ENCODE measurements around the gene ABCB6. TPM values are rescaled to one million over a fixed set of nuclear protein-coding genes. Genes with fewer than 3 reads are reported as not detected.

The ABCB6 gene
- total RNA-seq, 1 experiment from 2014 or later = 68.6 TPM

DNA sequence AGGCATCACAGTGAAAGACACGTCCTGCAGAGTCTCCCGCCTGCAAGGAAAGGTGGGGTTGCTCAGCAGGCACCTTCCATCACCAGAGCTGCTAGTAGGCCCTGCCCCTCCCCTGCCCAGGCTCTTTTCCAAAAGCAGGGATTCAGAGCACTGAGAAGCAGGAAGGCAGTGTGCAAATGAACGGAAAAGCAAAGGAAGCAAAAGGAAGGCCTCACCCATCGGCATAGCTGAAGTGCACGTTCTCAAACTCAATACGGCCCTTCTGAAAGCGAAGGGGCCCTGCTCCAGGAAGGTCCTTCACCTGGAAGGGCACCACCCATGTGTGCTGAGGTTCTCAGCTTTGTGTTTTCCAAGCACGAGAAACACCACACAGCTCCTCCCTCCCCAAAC, 5.7 kb downstream of the ABCB6 start:
- Histone ChIP-seq H3K27me3 (replicated peaks; ENCODE audit: control insufficient read depth, insufficient read depth, low read length) (no peaks in the 10 kb centered on the region), H3K9me3 (no peaks in the 10 kb centered on the region), H3K4me1 (peaks cover 14% of the 10 kb centered on the region), H3K4me3 (ENCODE audit: low read depth, low read length) (no peak overlapping the region), H3K36me3 (ENCODE audit: control insufficient read depth, insufficient read depth, low read length) (peaks cover 21% of the 10 kb centered on the region)
- Mint-ChIP-seq H3K4me3 (ENCODE audit: unreplicated experiment) (no peak overlapping the region), H3K4me1 (ENCODE audit: low read depth, unreplicated experiment) (peaks cover 5% of the 10 kb centered on the region), H3K27me3 (ENCODE audit: insufficient read depth, unreplicated experiment) (no peaks in the 10 kb centered on the region), H3K36me3 (ENCODE audit: insufficient read depth, unreplicated experiment) (peaks cover 65% of the 10 kb centered on the region), H3K27ac (ENCODE audit: unreplicated experiment) (no peak overlapping the region), H3K9me3 (ENCODE audit: unreplicated experiment) (no peaks in the 10 kb centered on the region)
- intact Hi-C loops (cut with micrococcal nuclease; ENCODE audit: unreplicated experiment) = no loop called here
- CTCF ChIA-PET = no interaction called here
- POLR2A ChIA-PET = no interaction called here
- BruUV-seq (replicated peaks) = no TSS peak
- peak in 1 of 2 experiments; percentile 31 for DNase-seq
- TF ChIP-seq CTCF (IDR thresholded peaks at IDR 0.05; ENCODE audit: insufficient read depth in 1 of 2, low read depth in 1 of 2, low read length in 1 of 2, severe bottlenecking in 1 of 2, unreplicated experiment in 1 of 2) = no peak

GRCh38 chr2:219210886-219211362, 7.8 kb downstream of the ABCB6 start:
- no peak overlapping the region for H3K4me3 Mint-ChIP-seq (ENCODE audit: unreplicated experiment)
- H3K4me1 Mint-ChIP-seq (ENCODE audit: low read depth, unreplicated experiment) = peaks cover 5% of the 10 kb centered on the region
- Histone ChIP-seq H3K27me3 (replicated peaks; ENCODE audit: control insufficient read depth, insufficient read depth, low read length) (no peaks in the 10 kb centered on the region), H3K4me3 (ENCODE audit: low read depth, low read length) (no peak overlapping the region), H3K36me3 (ENCODE audit: control insufficient read depth, insufficient read depth, low read length) (peaks cover 21% of the 10 kb centered on the region), H3K9me3 (no peaks in the 10 kb centered on the region), H3K4me1 (peaks cover 8% of the 10 kb centered on the region)
- H3K27ac Mint-ChIP-seq (ENCODE audit: unreplicated experiment) = no peak overlapping the region
- intact Hi-C loops (cut with micrococcal nuclease; ENCODE audit: unreplicated experiment) = loop anchor here (1.0 kb wide), 1 partner anchor 51 kb away; the partner anchor contains the start of gene NHEJ1
- no peak for DNase-seq
- POLR2A ChIA-PET = interaction anchor here (0.6 kb wide), 1 partner anchor 39 kb away, joined by 4 read pairs; no protein-coding TSS in a partner anchor
- CTCF ChIA-PET = interaction anchor here (0.5 kb wide), 1 partner anchor 84 kb away, joined by 3 read pairs; no protein-coding TSS in a partner anchor
- H3K36me3 Mint-ChIP-seq (ENCODE audit: insufficient read depth, unreplicated experiment) = peaks cover 61% of the 10 kb centered on the region
- no peaks in the 10 kb centered on the region for H3K9me3 Mint-ChIP-seq (ENCODE audit: unreplicated experiment)
- BruUV-seq (replicated peaks) = no TSS peak
- no peak for TF ChIP-seq CTCF (IDR thresholded peaks at IDR 0.05; ENCODE audit: insufficient read depth in 1 of 2, low read depth in 1 of 2, low read length in 1 of 2, severe bottlenecking in 1 of 2, unreplicated experiment in 1 of 2)
- no peaks in the 10 kb centered on the region for H3K27me3 Mint-ChIP-seq (ENCODE audit: insufficient read depth, unreplicated experiment)

GRCh38 chr2:219210196-219210885, 8.4 kb downstream of the ABCB6 start:
- Mint-ChIP-seq H3K4me3 (ENCODE audit: unreplicated experiment) (no peak overlapping the region), H3K9me3 (ENCODE audit: unreplicated experiment) (no peaks in the 10 kb centered on the region), H3K36me3 (ENCODE audit: insufficient read depth, unreplicated experiment) (peaks cover 60% of the 10 kb centered on the region), H3K27me3 (ENCODE audit: insufficient read depth, unreplicated experiment) (no peaks in the 10 kb centered on the region), H3K4me1 (ENCODE audit: low read depth, unreplicated experiment) (peaks cover 5% of the 10 kb centered on the region), H3K27ac (ENCODE audit: unreplicated experiment) (no peak overlapping the region)
- Histone ChIP-seq H3K36me3 (ENCODE audit: control insufficient read depth, insufficient read depth, low read length) (peaks cover 21% of the 10 kb centered on the region), H3K27me3 (replicated peaks; ENCODE audit: control insufficient read depth, insufficient read depth, low read length) (no peaks in the 10 kb centered on the region), H3K9me3 (no peaks in the 10 kb centered on the region), H3K4me1 (peaks cover 8% of the 10 kb centered on the region), H3K4me3 (ENCODE audit: low read depth, low read length) (no peak overlapping the region)
- POLR2A ChIA-PET = no interaction called here
- intact Hi-C loops (cut with micrococcal nuclease; ENCODE audit: unreplicated experiment) = no loop called here
- no peak for DNase-seq
- TF ChIP-seq CTCF (IDR thresholded peaks at IDR 0.05; ENCODE audit: insufficient read depth in 1 of 2, low read depth in 1 of 2, low read length in 1 of 2, severe bottlenecking in 1 of 2, unreplicated experiment in 1 of 2) = no peak
- CTCF ChIA-PET = no interaction called here
- no TSS peak for BruUV-seq (replicated peaks)

Measured in Caco-2 (cell line).